GM23248 (cell line): ENCODE data around the gene SLC10A4. TPM values are rescaled to one million over a fixed set of nuclear protein-coding genes. Genes with fewer than 3 reads are reported as not detected.

Experiments used
- DNase-seq: peaks from one replicate; pipeline ENCODE4 v3.0.0-alpha.2; 2015
- H2AFZ ChIP-seq: fragments of 200-600 bp; sonication (generic); 2 replicates; pipeline ENCODE4 v1.6.1; 2016; ENCODE audit warnings: antibody characterized with exemption
- H3F3A ChIP-seq: fragments of 200-600 bp; sonication (generic); 2 replicates; pipeline ENCODE4 v1.6.1; 2016; ENCODE audit warnings: mild to moderate bottlenecking, antibody characterized with exemption, mixed run types; ENCODE audit not compliant: insufficient read depth
- H3K27ac ChIP-seq: fragments of 200-600 bp; sonication (generic); 2 replicates; pipeline ENCODE4 v1.5.1; 2016; ENCODE audit warnings: mild to moderate bottlenecking
- H3K27me3 ChIP-seq: fragments of 200-600 bp; sonication (generic); replicated peaks from 2 replicates; pipeline ENCODE4 v1.6.1; 2016; ENCODE audit warnings: mild to moderate bottlenecking; ENCODE audit not compliant: insufficient read depth
- H3K36me3 ChIP-seq: fragments of 200-600 bp; sonication (generic); 2 replicates; pipeline ENCODE4 v1.6.1; 2016; ENCODE audit warnings: low read depth, mild to moderate bottlenecking
- H3K4me1 ChIP-seq: fragments of 200-600 bp; sonication (generic); 2 replicates; pipeline ENCODE4 v1.6.1; 2016; ENCODE audit warnings: mild to moderate bottlenecking; ENCODE audit not compliant: insufficient read depth
- H3K4me2 ChIP-seq: fragments of 200-600 bp; sonication (generic); one replicate; pipeline ENCODE4 v1.6.1; 2016; ENCODE audit warnings: mild to moderate bottlenecking; ENCODE audit not compliant: unreplicated experiment
- H3K4me3 ChIP-seq: fragments of 200-600 bp; sonication (generic); 2 replicates; pipeline ENCODE4 v1.5.1; 2016; ENCODE audit warnings: mild to moderate bottlenecking
- H3K79me2 ChIP-seq: fragments of 200-600 bp; sonication (generic); 2 replicates; pipeline ENCODE4 v1.6.1; 2016; ENCODE audit warnings: mild to moderate bottlenecking; ENCODE audit not compliant: insufficient read depth
- H3K9ac ChIP-seq: fragments of 200-600 bp; sonication (generic); 2 replicates; pipeline ENCODE4 v1.6.1; 2016; ENCODE audit warnings: mild to moderate bottlenecking
- H3K9me2 ChIP-seq: fragments of 200-600 bp; sonication (generic); 2 replicates; pipeline ENCODE4 v1.6.1; 2016; ENCODE audit warnings: mixed run types, mild to moderate bottlenecking, moderate library complexity; ENCODE audit not compliant: insufficient read depth
- H3K9me3 ChIP-seq: fragments of 200-600 bp; sonication (generic); one replicate; pipeline ENCODE4 v1.6.1; 2017; ENCODE audit warnings: low read depth
- H4K20me1 ChIP-seq: fragments of 200-600 bp; sonication (generic); 2 replicates; pipeline ENCODE4 v1.6.0; 2016; ENCODE audit not compliant: insufficient read depth
- EZH2 ChIP-seq: fragments of 200-600 bp; sonication (generic); IDR thresholded peaks from 2 replicates; pipeline ENCODE4 v1.6.1; 2018; ENCODE audit warnings: antibody characterized with exemption, mild to moderate bottlenecking; ENCODE audit not compliant: insufficient read depth, poor library complexity, severe bottlenecking
- EZH2phosphoT487 ChIP-seq: fragments of 200-600 bp; sonication (generic); IDR thresholded peaks from 2 replicates; pipeline ENCODE4 v1.6.1; 2018; ENCODE audit warnings: antibody characterized with exemption, moderate library complexity, mild to moderate bottlenecking, low read depth; ENCODE audit not compliant: insufficient read depth
- WGBS, 2 experiments: methylation state at CpG; one replicate each; pipeline ENCODE4 v1.1.6; 2015 to 2017; ENCODE audit warnings: low lambda C conversion rate in 2 of 2, low coverage in 1 of 2; ENCODE audit errors: missing lambda C conversion rate in 2 of 2; 5-methylcytosine and 5-hydroxymethylcytosine counted together
- in situ Hi-C: fragments of 300-500 bp; cut with MboI; formaldehyde crosslinking; loops from 2 replicates; pipeline ENCODE4 v1.15.0; 2020
- polyA plus RNA-seq: library from polyadenylated mRNA; unstranded; fragments of >200 nt; fragmentation: Nextera tagmentation; extraction: Ambion mirVana; gene quantifications from 2 replicates; pipeline ENCODE4 v1.2.1, GENCODE V29; 2016
- total RNA-seq: library from RNA; depleted of rRNA; stranded (reverse); fragments of >200 nt; shearing (Covaris generic); gene quantifications from 2 replicates; pipeline ENCODE4 v1.2.3, GENCODE V29; 2014

The SLC10A4 gene
- total and polyA plus RNA-seq, 2 experiments from 2014 or later, result not detected

- in situ Hi-C loops, result no loop called here
Measured at GRCh38 chr4:48481581-48481980, 1.6 kb upstream of the SLC10A4 start.

GRCh38 chr4:48483777-48484493 lies 792 bp downstream of the SLC10A4 start:
- peak; percentile 22 for DNase-seq
- no peaks in the 10 kb centered on the region for H3K36me3 ChIP-seq
- H3F3A ChIP-seq, result no peaks in the 10 kb centered on the region
- H3K27me3 ChIP-seq, result peaks cover 64% of the 10 kb centered on the region
- in situ Hi-C loops, result no loop called here
- no peaks in the 10 kb centered on the region for H3K4me1 ChIP-seq
- H3K79me2 ChIP-seq, result no peaks in the 10 kb centered on the region
- no peaks in the 10 kb centered on the region for H3K9me3 ChIP-seq
- H3K4me2 ChIP-seq, result no peak overlapping the region
- H3K9ac ChIP-seq, result no peak overlapping the region
- H3K27ac ChIP-seq, result no peak overlapping the region
- no peak overlapping the region for H3K4me3 ChIP-seq
- H3K9me2 ChIP-seq, result no peaks in the 10 kb centered on the region
- H4K20me1 ChIP-seq, result no peaks in the 10 kb centered on the region
- TF ChIP-seq EZH2, result no peak
- no peak for TF ChIP-seq EZH2phosphoT487
- peak overlapping the region; percentile 23; the same call in 1 of the 2 replicates for H2AFZ ChIP-seq
- 15% methylated on average over 43 to 59 of the region's 66 CpGs for WGBS, 2 experiments

More at GRCh38 chr4:48481581-48481980, 1.6 kb upstream of the SLC10A4 start:
- 84 to 90% methylated on average over 1 of the region's 1 CpG for WGBS, 2 experiments
- Histone ChIP-seq H3K4me1 (0 out of 2 replicates have a peak, but pooled peaks cover 4% of the 10 kb centered on the region), H3K27ac (no peak overlapping the region), H3K9ac (no peak overlapping the region), H2AFZ (no peak overlapping the region), H3K9me2 (no peaks in the 10 kb centered on the region), H3K4me3 (no peak overlapping the region), H3K79me2 (no peaks in the 10 kb centered on the region), H3K4me2 (no peak overlapping the region), H3K27me3 (peaks cover 49% of the 10 kb centered on the region), H4K20me1 (no peaks in the 10 kb centered on the region), H3K36me3 (no peaks in the 10 kb centered on the region), H3F3A (no peaks in the 10 kb centered on the region), H3K9me3 (no peaks in the 10 kb centered on the region)
- no peak for DNase-seq
- TF ChIP-seq EZH2phosphoT487, result no peak
- no peak for TF ChIP-seq EZH2

GRCh38 chr4:48484494-48485168 lies 1.5 kb downstream of the SLC10A4 start:
- Histone ChIP-seq H4K20me1 (no peaks in the 10 kb centered on the region), H3K79me2 (no peaks in the 10 kb centered on the region), H3K9ac (no peak overlapping the region), H3K4me3 (no peak overlapping the region), H3K9me2 (no peaks in the 10 kb centered on the region), H3F3A (no peaks in the 10 kb centered on the region), H2AFZ (no peak overlapping the region), H3K4me2 (no peak overlapping the region), H3K27ac (no peak overlapping the region), H3K9me3 (no peaks in the 10 kb centered on the region), H3K36me3 (no peaks in the 10 kb centered on the region), H3K4me1 (no peaks in the 10 kb centered on the region), H3K27me3 (peaks cover 71% of the 10 kb centered on the region)
- no peak for TF ChIP-seq EZH2phosphoT487
- TF ChIP-seq EZH2, result peak; percentile 38
- no peak for DNase-seq
- WGBS, 2 experiments, result 50 to 51% methylated on average over 22 of the region's 22 CpGs
- in situ Hi-C loops, result no loop called here

GRCh38 chr4:48489683-48490011 lies 6.5 kb downstream of the SLC10A4 start:
- peak overlapping the region; percentile 47; the same call in 1 of the 2 replicates for H3K4me3 ChIP-seq
- no peaks in the 10 kb centered on the region for H4K20me1 ChIP-seq
- no peak for DNase-seq
- H3K9me3 ChIP-seq, result no peaks in the 10 kb centered on the region
- in situ Hi-C loops, result no loop called here
- H3K4me1 ChIP-seq, result no peaks in the 10 kb centered on the region
- no peak for TF ChIP-seq EZH2phosphoT487
- peak; percentile 13 for TF ChIP-seq EZH2
- no peaks in the 10 kb centered on the region for H3K36me3 ChIP-seq
- H3K9ac ChIP-seq, result no peak overlapping the region
- H3K79me2 ChIP-seq, result no peaks in the 10 kb centered on the region
- H3K4me2 ChIP-seq, result no peak overlapping the region
- H3K27me3 ChIP-seq, result peaks cover 69% of the 10 kb centered on the region
- 41 to 47% methylated on average over 11 to 14 of the region's 14 CpGs for WGBS, 2 experiments
- peak overlapping the region; percentile 60 for H2AFZ ChIP-seq
- peaks cover 6% of the 10 kb centered on the region; the same call in 1 of the 2 replicates for H3F3A ChIP-seq
- no peaks in the 10 kb centered on the region for H3K9me2 ChIP-seq
- H3K27ac ChIP-seq, result no peak overlapping the region
